Cerebellar cortex (tissue), 1 donor: ENCODE measurements around the gene SLC12A9.

Source experiments
- DNase-seq: peaks from one replicate; pipeline ENCODE4 v3.0.0-alpha.2; 2015; ENCODE audit warnings: low spot score

Gene SLC12A9

DNA sequence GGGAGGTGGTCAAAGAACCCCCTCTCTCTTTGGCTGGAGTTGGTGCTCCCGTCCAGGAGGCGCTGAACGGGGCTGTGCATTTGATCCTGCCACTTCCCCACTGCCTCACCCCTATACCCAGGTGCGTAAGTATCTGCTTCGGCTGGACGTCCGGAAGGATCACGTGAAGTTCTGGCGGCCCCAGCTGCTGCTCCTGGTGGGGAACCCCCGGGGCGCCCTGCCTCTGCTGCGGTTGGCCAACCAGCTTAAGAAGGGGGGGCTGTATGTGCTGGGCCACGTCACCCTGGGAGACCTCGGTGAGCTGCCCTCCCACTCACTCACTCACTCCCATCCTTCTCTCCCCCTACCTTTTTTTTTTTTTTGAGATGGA lies 9.1 kb downstream of the SLC12A9 start:
- no peak for DNase-seq

DNA sequence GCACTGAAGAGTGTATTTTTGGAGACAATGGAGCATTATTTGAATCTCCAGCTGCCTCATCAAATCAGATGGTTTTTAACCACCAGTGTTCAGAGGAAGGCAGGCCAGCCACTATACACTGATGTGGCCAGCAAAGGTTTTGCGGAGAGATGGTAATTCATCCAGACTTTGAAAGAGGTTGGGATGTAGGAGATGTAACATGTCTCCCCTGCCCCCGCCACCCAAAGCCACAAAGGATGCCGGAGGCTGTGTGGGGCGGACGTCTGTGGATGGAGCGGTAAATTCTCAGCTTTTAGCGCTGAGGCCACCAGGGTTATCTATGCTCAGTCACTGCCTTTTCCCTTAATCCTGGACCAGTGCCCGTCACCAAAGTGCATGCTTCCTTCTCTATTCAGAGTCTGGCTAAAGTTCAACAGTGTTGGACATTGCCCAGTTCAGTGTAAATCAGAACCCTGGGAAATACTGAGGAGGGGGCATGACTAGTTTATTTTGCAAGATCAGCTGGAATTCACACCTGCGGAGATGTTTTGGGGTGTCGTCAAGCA lies 11.0 kb downstream of the SLC12A9 start:
- no peak for DNase-seq

- no peak for DNase-seq
Measured at GRCh38 chr7:100864263-100864845, 11.8 kb downstream of the SLC12A9 start.

GRCh38 chr7:100865372-100865911 lies 12.9 kb downstream of the SLC12A9 start:
- peak; percentile 74 for DNase-seq

DNA sequence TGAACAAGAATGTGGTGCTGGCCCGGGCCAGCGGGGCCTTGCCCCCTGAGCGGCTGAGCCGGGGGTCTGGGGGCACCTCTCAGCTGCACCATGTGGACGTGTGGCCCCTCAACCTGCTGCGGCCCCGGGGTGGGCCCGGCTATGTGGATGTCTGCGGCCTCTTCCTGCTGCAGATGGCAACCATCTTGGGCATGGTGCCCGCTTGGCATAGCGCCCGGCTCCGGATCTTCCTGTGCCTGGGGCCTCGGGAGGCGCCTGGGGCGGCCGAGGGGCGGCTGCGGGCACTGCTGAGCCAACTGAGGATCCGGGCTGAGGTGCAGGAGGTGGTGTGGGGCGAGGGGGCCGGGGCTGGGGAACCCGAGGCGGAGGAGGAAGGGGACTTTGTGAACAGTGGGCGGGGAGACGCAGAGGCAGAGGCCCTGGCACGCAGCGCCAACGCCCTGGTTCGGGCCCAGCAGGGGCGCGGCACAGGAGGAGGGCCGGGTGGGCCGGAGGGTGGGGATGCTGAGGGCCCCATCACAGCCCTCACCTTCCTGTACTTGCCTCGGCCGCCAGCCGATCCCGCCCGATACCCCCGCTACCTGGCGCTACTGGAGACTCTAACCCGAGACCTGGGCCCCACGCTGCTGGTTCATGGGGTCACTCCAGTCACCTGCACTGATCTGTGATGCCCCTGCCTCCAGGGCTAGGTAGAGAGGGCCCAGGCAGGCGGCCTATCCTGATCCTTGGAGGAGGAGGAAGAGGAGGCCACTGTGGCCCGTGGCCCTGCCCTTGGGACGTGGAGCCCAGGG lies 13.6 kb downstream of the SLC12A9 start:
- peak; percentile 82 for DNase-seq

DNA sequence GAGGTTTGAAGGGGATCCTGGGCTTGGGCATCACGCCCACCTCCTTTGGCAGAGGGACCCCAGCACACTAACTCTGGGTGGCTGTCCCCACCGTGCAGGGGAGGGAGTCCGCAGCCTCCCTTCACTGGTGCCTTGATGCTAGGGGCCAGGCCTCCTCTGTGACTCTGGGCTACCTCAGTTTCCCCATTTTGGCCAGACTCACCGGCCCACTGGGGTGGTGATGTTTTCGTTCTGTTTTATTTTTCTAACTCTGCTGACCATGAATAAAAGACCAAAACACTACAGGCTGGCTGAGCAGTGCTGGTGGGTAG lies 14.2 kb downstream of the SLC12A9 start:
- no peak for DNase-seq

GRCh38 chr7:100867040-100867775 lies 14.7 kb downstream of the SLC12A9 start, which contains the start of gene TRIP6:
Gene TRIP6 (plus strand): TSS chr7:100867387. CDS start chr7:100867498, 111 bp downstream.
- peak; percentile 82 for DNase-seq

- DNase-seq = no peak
Measured at GRCh38 chr7:100867776-100868485, 15.4 kb downstream of the SLC12A9 start.

DNA sequence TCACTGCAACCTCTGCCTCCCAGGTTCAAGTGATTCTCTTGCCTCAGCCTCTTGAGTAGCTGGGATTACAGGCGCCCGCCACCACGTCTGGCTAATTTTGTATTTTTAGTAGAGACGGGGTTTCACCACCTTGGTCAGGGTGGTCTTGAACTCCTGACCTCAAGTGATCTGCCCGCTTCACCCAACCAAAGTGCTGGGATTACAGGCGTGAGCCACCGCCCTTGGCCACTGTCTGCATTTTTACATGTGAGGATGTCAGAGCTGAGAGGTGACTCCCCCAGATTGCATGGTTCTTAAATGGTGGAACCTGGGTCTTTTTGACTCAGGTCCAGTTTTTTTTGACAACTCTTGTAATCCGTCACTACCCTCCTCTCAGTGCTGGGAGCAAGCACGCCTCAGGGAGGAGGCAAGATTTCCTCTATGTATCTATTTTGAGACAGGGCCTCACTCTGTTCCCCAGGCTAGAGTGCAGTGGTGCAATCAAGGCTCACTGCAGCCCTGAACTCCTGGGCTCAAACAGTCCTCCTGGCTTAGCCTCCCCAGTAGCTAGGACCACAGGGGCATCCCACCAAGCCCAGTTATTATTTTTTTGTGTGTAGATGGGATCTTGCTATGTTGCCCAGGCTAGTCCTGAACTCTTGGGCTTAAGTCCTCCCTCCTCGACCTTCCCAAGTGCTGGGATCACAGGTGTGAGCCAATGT lies 21.2 kb downstream of the SLC12A9 start:
- no peak for DNase-seq

- no peak for DNase-seq
Measured at GRCh38 chr7:100874300-100874576, 21.7 kb downstream of the SLC12A9 start.

DNA sequence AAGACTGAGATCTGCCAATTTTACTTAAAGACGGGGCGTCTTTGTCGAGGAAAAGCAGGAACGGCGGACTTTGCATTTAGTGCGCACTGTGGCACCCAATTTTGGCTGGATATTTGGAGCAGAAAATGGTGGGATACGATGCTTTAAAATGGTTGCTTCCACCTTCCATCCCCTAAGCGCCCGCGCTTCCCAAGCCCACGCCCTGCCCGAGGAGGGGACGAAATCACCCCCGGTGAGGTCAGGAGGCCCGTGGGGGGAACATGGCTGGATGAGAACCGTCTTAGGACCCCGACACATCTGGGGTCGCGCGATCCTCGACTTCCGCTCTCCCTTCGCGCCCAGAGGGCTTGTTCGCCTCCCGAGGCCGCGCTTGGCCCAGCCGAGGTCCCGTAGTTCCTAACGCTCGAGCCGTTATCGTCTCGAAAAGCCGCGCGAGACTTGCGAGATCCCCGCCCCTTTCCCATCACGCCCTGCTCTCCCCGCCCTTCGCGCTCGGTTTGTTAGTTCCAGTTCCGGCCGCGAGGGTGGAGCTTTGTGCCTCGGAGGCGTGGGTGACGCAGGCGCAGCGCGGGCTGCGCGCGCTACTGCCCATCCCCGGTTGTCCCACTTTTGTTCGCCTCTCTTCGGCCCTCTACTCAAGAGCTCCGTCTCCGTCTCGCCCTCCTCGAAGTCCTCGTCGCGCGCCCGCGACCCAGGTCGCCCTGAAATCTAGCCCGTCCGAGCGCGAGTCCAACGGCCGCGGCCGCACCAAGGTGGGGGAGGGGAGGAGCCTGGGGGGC lies 22.3 kb downstream of the SLC12A9 start, which contains the start of gene SRRT:
TSS of gene SRRT (plus strand) at position 527 of the 779 bp plus-strand sequence. CDS start 488 bp downstream, outside the sequence.
- peak; percentile 98 for DNase-seq

DNA sequence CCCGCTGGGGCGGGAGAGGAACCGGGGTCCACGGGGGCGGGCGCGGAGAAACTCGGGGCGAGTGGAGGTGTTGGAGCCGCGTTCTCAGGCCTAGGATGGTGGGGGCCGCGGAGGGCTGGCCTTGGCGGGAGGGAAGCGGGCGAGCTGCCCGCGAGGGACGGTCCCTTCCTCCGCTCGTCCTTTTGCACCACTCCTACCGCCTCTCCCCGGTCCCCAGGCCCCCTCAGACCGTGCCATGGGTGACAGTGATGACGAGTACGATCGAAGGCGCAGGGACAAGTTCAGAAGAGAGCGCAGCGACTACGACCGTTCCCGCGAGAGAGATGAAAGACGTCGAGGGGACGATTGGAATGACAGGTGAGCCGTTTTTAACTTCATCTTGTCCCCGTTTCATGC lies 22.8 kb downstream of the SLC12A9 start:
- no peak for DNase-seq

DNA sequence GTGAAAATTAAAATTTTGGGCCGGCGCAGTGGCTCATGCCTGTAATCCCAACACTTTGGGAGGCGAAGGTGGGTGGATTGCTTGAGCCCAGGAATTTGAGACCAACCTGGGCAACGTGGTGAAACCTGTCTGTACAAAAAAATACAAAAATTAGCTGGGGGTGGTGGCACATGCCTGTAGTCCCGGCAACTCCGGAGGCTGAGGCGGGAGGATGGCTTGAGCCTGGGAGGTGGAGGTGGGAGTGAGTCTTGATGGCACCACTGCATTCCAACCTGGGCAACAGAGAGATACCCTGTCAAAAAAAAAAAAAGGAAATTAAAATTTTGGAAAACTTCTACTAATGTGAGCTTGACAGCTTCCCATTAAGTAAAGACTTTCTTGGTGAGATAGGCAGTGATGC lies 25.5 kb downstream of the SLC12A9 start:
- no peak for DNase-seq

DNA sequence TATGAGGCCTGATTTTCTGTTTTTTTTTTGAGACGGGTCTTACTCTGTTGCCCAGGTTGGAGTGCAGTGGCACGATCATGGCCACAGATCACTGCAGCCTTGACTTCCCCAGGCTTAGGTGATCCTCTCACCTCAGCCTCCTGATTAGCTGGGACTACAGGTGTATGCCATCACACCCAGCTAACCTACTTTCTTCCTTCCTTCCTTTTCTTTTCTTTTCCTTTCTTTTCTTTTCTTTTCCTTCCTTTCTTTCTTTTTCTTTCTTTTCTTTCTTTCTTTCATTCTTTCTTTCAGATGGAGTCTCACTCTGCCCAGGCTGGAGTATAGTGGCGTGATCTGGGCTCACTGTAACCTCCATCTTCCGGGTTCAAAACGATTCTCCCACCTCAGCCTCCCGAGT lies 26.2 kb downstream of the SLC12A9 start:
- no peak for DNase-seq

DNA sequence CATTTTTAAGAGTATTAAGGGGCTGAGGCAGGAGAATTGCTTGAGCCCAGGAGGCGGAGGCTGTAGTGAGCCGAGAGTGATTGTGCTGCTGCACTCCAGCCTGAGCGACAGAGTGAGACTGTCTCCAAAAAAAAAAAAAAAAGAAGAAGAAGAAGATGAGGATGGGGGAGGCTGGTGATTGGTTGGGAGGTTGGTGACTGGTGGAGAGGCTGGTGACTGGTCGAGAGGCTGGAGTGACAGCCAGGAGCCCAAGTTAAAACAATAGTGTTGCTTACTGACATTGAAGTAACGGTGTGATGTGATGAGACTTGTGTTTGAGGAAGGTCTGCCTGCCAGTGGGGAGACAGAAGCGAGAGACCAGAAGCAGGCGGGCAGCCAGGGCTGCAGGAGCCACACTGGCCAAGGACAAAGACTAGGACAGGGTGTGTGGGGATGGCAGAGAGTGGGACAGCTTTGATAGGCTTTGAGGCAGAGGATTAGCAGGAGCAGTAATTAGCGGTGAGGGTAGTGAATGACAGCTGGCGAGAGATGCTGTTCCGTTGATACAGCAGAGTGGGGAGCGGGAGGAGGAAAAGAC lies 27.3 kb downstream of the SLC12A9 start:
- DNase-seq = no peak

DNA sequence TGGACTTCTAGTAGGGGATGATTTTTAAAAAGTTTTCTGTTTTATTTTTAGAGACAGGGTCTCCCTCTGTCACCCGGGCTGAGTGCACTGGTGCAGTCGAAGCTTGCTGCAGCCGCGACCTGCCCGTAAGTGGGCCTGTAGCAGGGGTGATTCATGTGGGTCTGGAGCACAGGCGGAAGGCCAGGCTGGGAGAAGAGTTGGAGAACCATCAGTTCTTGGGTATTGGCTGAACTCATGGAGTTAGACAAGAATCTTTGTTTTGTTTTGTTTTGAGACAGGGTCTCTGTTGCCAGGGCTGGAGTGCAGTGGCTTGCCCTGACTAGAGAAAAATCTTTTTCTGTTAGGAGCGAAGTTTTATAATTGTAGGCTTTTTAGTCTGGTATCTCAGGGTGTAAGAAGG lies 28.1 kb downstream of the SLC12A9 start:
- DNase-seq = no peak

DNA sequence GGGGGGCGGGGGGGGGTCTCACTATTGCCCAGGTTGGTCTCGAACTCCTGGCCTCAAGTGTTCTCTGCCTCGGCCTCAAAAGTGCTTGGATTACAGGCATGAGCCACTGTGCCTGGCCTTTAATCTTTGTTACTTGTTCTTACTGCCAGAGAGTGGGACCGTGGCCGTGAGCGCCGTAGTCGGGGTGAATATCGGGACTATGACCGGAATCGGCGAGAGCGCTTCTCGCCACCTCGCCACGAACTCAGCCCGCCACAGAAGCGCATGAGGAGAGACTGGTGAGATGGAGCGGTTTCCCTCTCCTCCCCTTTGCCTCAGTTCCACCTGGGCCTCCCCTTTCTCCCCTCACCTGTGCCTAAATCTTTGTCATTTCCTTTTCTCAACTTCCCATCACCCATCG lies 28.6 kb downstream of the SLC12A9 start:
- no peak for DNase-seq

DNA sequence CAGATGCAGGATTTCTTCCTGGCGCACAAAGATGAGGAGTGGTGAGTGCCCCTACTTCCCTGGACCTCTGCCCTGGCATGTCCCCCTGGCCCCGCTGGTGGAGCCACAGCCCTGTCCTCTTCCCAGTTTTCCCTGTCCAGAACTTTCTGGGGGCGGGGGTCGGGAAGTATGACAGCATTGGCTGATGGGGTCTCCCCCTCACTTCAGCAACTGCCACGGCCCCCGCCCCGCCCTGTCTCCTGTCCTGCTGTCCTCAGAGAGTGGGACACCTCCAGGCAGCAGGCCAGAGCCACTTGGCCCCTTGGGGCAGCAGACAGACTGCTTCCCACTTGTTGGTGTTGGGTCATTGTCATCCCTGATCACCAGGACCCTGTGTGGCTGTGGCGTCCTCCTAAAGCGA lies 29.7 kb downstream of the SLC12A9 start:
- DNase-seq = no peak

GRCh38 chr7:100882785-100883526 lies 30.4 kb downstream of the SLC12A9 start:
- DNase-seq = no peak
